HepG2 (cell line): ENCODE data around the gene NPTXR. TPM values are rescaled to one million over a fixed set of nuclear protein-coding genes. Genes with fewer than 3 reads are reported as not detected.

Experiments used
- AGO1 ChIP-seq: fragments of 200-400 bp; formaldehyde crosslinking; IDR thresholded peaks from 2 replicates; pipeline ENCODE4 v1.6.1; 2017; ENCODE audit warnings: mild to moderate bottlenecking, low read depth, low read length, moderate library complexity; ENCODE audit not compliant: poor library complexity, severe bottlenecking
- CHD2 ChIP-seq: IDR thresholded peaks from 2 replicates; pipeline ENCODE4 v1.6.1; 2011; ENCODE audit warnings: low read depth, low read length, improper control_type of control experiment
- EED ChIP-seq: sonication (generic); formaldehyde crosslinking; IDR thresholded peaks from 2 replicates; pipeline ENCODE4 v1.5.0; 2020; ENCODE audit warnings: mild to moderate bottlenecking, missing genetic modification reagents
- ELF1 ChIP-seq: sonication (generic); formaldehyde crosslinking; IDR thresholded peaks from 2 replicates; pipeline ENCODE4 v1.4.0; 2020; ENCODE audit warnings: missing genetic modification reagents
- GABPA ChIP-seq, 2 experiments: IDR thresholded peaks; 2 replicates each; pipeline ENCODE4 v1.6.1; 2011 to 2016; ENCODE audit warnings: low read depth in 2 of 2, low read length in 1 of 2, missing biosample characterization in 1 of 2, missing genetic modification characterization in 1 of 2
- MED8 ChIP-seq: sonication (generic); formaldehyde crosslinking; IDR thresholded peaks from 2 replicates; pipeline ENCODE4 v1.8.1; 2023; ENCODE audit warnings: mild to moderate bottlenecking, missing genetic modification reagents; ENCODE audit not compliant: insufficient replicate concordance
- NCOA1 ChIP-seq: sonication (generic); formaldehyde crosslinking; IDR thresholded peaks from 2 replicates; pipeline ENCODE4 v1.9.0; 2021; ENCODE audit warnings: missing genetic modification reagents
- NFE2L2 ChIP-seq: fragments of 150-350 bp; IDR thresholded peaks from 2 replicates; pipeline ENCODE4 v1.6.1; 2014; ENCODE audit warnings: low read length
- ZFP37 ChIP-seq: sonication (generic); formaldehyde crosslinking; IDR thresholded peaks from 2 replicates; pipeline ENCODE4 v1.4.0; 2020; ENCODE audit warnings: missing genetic modification reagents, borderline replicate concordance
- ZNF234 ChIP-seq: sonication (generic); formaldehyde crosslinking; conservative IDR thresholded peaks from 2 replicates; pipeline ENCODE4 v1.5.1; 2020; ENCODE audit warnings: mild to moderate bottlenecking, missing genetic modification reagents
- polyA plus RNA-seq, 8 experiments: library from polyadenylated mRNA; depleted of rRNA in 3 of 8; stranded (reverse) in 7 of 8; unstranded in 1 of 8; fragments of >200 nt; fragmentation: Illumina TruSeq in 4 of 8; extraction: Trizol in 4 of 8; gene quantifications; 2 replicates each; pipeline versions ENCODE4 v1.2.1 to v1.2.3, GENCODE V29; 2011 to 2016; ENCODE audit warnings: low read depth in 4 of 8, missing spikeins in 1 of 8, mixed read lengths in 1 of 8; ENCODE audit not compliant: insufficient read depth in 1 of 8
- total RNA-seq, 5 experiments: library from RNA; depleted of rRNA; stranded (reverse); fragments of >200 nt; fragmentation: Illumina TruSeq; extraction: Trizol; gene quantifications; 2 replicates each; pipeline ENCODE4 v1.2.3, GENCODE V29; 2016; ENCODE audit warnings: low read depth in 1 of 5
- TF ChIP-seq, protein P1 (sequence below): sonication (generic); formaldehyde crosslinking; IDR thresholded peaks from 2 replicates; pipeline ENCODE4 v1.5.0; 2020; ENCODE audit warnings: mild to moderate bottlenecking, missing genetic modification reagents, borderline replicate concordance
- TF ChIP-seq, protein P2 (sequence below): sonication (generic); formaldehyde crosslinking; IDR thresholded peaks from 2 replicates; pipeline ENCODE4 v1.5.0; 2020; ENCODE audit warnings: missing genetic modification reagents
- TF ChIP-seq, protein P3 (sequence below): sonication (generic); formaldehyde crosslinking; IDR thresholded peaks from 2 replicates; pipeline ENCODE4 v1.9.0; 2021; ENCODE audit warnings: missing genetic modification reagents, borderline replicate concordance
- TF ChIP-seq, protein P4 (sequence below): sonication (generic); formaldehyde crosslinking; IDR thresholded peaks from 2 replicates; pipeline ENCODE4 v1.5.1; 2020; ENCODE audit warnings: mild to moderate bottlenecking, missing genetic modification reagents, borderline replicate concordance

The NPTXR gene
- total and polyA plus RNA-seq, 2 of the 13 experiments (the other 11 are each of a cell fraction or from before 2014, with no cell fraction given): 2.6 to 4.8 TPM

DNA sequence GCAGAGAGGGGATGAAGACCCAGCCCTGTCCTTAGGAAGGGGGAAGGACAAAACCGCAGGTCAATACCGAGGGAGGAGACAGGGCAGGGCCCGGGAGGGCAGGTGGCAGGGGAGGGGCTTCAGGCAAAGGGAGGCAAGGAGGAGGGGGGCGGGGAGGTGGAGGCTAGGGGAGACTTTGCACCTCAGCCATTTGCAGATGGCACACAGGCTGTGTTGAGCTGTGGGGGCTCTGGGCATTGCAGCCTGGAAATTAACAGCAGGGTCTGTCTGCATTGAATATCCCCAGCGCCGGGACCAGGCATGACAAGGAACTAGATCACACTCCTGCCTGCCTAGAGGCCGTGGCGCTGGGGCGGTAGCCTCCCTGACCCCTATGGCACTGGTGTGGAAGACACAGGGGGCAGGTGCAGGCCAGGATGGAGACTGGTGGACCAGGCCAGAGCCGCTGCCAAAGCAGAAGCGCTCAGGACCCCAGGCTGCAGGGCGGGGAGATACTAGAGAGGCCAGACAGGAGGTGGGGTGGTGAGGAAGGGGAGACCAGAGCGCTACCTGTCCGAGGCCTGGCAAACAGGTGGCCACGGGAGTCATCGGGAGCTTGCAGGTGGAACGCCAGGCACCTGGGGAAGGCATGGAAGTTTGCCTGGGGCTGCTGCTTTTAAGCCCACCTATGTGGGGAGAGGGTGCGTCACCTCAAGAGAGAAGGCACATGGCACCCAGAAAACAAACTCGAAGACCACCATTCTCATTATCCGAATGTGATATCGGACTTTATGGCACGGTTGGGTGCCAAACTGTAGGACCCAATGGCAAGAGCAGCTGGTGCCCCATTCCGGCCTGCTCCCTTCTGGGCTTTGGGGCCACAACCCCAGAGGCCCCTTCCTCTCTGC is 16.7 kb upstream of the NPTXR start (continued):
- TF ChIP-seq, protein P1, sequence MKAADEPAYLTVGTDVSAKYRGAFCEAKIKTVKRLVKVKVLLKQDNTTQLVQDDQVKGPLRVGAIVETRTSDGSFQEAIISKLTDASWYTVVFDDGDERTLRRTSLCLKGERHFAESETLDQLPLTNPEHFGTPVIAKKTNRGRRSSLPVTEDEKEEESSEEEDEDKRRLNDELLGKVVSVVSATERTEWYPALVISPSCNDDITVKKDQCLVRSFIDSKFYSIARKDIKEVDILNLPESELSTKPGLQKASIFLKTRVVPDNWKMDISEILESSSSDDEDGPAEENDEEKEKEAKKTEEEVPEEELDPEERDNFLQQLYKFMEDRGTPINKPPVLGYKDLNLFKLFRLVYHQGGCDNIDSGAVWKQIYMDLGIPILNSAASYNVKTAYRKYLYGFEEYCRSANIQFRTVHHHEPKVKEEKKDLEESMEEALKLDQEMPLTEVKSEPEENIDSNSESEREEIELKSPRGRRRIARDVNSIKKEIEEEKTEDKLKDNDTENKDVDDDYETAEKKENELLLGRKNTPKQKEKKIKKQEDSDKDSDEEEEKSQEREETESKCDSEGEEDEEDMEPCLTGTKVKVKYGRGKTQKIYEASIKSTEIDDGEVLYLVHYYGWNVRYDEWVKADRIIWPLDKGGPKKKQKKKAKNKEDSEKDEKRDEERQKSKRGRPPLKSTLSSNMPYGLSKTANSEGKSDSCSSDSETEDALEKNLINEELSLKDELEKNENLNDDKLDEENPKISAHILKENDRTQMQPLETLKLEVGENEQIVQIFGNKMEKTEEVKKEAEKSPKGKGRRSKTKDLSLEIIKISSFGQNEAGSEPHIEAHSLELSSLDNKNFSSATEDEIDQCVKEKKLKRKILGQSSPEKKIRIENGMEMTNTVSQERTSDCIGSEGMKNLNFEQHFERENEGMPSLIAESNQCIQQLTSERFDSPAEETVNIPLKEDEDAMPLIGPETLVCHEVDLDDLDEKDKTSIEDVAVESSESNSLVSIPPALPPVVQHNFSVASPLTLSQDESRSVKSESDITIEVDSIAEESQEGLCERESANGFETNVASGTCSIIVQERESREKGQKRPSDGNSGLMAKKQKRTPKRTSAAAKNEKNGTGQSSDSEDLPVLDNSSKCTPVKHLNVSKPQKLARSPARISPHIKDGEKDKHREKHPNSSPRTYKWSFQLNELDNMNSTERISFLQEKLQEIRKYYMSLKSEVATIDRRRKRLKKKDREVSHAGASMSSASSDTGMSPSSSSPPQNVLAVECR (CRISPR knock-in tag): no peak
- TF ChIP-seq ZFP37 (CRISPR knock-in tag) (no peak), AGO1 (no peak), EED (no peak), GABPA (IDR thresholded peaks at IDR 0.05; ENCODE audit: low read depth, low read length) (no peak), GABPA (CRISPR knock-in tag; IDR thresholded peaks at IDR 0.05; ENCODE audit: low read depth) (no peak), NFE2L2 (no peak), CHD2 (no peak), ZNF234 (CRISPR knock-in tag) (no peak), ELF1 (no peak), MED8 (CRISPR knock-in tag) (no peak), NCOA1 (CRISPR knock-in tag) (no peak)
- TF ChIP-seq, protein P2, sequence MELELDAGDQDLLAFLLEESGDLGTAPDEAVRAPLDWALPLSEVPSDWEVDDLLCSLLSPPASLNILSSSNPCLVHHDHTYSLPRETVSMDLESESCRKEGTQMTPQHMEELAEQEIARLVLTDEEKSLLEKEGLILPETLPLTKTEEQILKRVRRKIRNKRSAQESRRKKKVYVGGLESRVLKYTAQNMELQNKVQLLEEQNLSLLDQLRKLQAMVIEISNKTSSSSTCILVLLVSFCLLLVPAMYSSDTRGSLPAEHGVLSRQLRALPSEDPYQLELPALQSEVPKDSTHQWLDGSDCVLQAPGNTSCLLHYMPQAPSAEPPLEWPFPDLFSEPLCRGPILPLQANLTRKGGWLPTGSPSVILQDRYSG (CRISPR knock-in tag): no peak
- TF ChIP-seq, protein P3, sequence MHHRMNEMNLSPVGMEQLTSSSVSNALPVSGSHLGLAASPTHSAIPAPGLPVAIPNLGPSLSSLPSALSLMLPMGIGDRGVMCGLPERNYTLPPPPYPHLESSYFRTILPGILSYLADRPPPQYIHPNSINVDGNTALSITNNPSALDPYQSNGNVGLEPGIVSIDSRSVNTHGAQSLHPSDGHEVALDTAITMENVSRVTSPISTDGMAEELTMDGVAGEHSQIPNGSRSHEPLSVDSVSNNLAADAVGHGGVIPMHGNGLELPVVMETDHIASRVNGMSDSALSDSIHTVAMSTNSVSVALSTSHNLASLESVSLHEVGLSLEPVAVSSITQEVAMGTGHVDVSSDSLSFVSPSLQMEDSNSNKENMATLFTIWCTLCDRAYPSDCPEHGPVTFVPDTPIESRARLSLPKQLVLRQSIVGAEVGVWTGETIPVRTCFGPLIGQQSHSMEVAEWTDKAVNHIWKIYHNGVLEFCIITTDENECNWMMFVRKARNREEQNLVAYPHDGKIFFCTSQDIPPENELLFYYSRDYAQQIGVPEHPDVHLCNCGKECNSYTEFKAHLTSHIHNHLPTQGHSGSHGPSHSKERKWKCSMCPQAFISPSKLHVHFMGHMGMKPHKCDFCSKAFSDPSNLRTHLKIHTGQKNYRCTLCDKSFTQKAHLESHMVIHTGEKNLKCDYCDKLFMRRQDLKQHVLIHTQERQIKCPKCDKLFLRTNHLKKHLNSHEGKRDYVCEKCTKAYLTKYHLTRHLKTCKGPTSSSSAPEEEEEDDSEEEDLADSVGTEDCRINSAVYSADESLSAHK (CRISPR knock-in tag): no peak
- TF ChIP-seq, protein P4, sequence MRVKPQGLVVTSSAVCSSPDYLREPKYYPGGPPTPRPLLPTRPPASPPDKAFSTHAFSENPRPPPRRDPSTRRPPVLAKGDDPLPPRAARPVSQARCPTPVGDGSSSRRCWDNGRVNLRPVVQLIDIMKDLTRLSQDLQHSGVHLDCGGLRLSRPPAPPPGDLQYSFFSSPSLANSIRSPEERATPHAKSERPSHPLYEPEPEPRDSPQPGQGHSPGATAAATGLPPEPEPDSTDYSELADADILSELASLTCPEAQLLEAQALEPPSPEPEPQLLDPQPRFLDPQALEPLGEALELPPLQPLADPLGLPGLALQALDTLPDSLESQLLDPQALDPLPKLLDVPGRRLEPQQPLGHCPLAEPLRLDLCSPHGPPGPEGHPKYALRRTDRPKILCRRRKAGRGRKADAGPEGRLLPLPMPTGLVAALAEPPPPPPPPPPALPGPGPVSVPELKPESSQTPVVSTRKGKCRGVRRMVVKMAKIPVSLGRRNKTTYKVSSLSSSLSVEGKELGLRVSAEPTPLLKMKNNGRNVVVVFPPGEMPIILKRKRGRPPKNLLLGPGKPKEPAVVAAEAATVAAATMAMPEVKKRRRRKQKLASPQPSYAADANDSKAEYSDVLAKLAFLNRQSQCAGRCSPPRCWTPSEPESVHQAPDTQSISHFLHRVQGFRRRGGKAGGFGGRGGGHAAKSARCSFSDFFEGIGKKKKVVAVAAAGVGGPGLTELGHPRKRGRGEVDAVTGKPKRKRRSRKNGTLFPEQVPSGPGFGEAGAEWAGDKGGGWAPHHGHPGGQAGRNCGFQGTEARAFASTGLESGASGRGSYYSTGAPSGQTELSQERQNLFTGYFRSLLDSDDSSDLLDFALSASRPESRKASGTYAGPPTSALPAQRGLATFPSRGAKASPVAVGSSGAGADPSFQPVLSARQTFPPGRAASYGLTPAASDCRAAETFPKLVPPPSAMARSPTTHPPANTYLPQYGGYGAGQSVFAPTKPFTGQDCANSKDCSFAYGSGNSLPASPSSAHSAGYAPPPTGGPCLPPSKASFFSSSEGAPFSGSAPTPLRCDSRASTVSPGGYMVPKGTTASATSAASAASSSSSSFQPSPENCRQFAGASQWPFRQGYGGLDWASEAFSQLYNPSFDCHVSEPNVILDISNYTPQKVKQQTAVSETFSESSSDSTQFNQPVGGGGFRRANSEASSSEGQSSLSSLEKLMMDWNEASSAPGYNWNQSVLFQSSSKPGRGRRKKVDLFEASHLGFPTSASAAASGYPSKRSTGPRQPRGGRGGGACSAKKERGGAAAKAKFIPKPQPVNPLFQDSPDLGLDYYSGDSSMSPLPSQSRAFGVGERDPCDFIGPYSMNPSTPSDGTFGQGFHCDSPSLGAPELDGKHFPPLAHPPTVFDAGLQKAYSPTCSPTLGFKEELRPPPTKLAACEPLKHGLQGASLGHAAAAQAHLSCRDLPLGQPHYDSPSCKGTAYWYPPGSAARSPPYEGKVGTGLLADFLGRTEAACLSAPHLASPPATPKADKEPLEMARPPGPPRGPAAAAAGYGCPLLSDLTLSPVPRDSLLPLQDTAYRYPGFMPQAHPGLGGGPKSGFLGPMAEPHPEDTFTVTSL (CRISPR knock-in tag): no peak
